H1 (cell line): ENCODE results near the gene PGA5. TPM values are rescaled to one million over a fixed set of nuclear protein-coding genes. Genes with fewer than 3 reads are reported as not detected.

Source experiments
- CTCF ChIA-PET: fragments of 300-600 bp; sonication (Branson Sonifier 250); formaldehyde crosslinking; loops from one replicate; lab custom pipeline; 2021; ENCODE audit not compliant: partially characterized antibody; lab: Charles Lee
- POLR2A ChIA-PET: fragments of 300-600 bp; sonication (Branson Sonifier 250); formaldehyde crosslinking; loops from one replicate; lab custom pipeline; 2021; ENCODE audit warnings: inconsistent platforms; ENCODE audit not compliant: partially characterized antibody; lab: Charles Lee
- DNase-seq, 2 experiments: peaks; one replicate each; pipeline versions ENCODE4 v3.0.0 to v3.0.0-alpha.2; 2010 to 2022; ENCODE audit warnings: low spot score in 2 of 2, low read depth in 1 of 2, mixed read lengths in 1 of 2
- FAIRE-seq: peaks from 2 replicates; lab custom pipeline; 2011; peaks lifted over from hg19 to GRCh38; lab: Jason Lieb, UNC
- H2AFZ ChIP-seq: 2 replicates; pipeline ENCODE4 v1.8.1; 2012; ENCODE audit warnings: low read length, inconsistent platforms
- H2AK5ac ChIP-seq: 2 replicates; pipeline ENCODE4 v1.6.1; 2013; ENCODE audit warnings: low read depth, low read length
- H2BK120ac ChIP-seq: replicated peaks from 2 replicates; pipeline ENCODE3; 2013; ENCODE audit warnings: low read depth, low read length, inconsistent platforms
- H2BK12ac ChIP-seq: 2 replicates; pipeline ENCODE4 v1.6.1; 2013; ENCODE audit warnings: low read depth, low read length
- H2BK15ac ChIP-seq: 2 replicates; pipeline ENCODE4 v1.6.1; 2013; ENCODE audit warnings: low read length
- H2BK20ac ChIP-seq: 2 replicates; pipeline ENCODE4 v1.6.1; 2013; ENCODE audit warnings: low read length
- H2BK5ac ChIP-seq: 2 replicates; pipeline ENCODE4 v1.6.1; 2013; ENCODE audit warnings: low read depth, low read length
- H3K14ac ChIP-seq: 2 replicates; pipeline ENCODE4 v1.6.1; 2013; ENCODE audit warnings: inconsistent platforms; ENCODE audit not compliant: insufficient read length
- H3K18ac ChIP-seq: 2 replicates; pipeline ENCODE4 v1.6.1; 2013; ENCODE audit warnings: low read length; ENCODE audit errors: extremely low read depth
- H3K23ac ChIP-seq: 2 replicates; pipeline ENCODE4 v1.6.1; 2013; ENCODE audit warnings: inconsistent platforms; ENCODE audit not compliant: insufficient read length
- H3K23me2 ChIP-seq: 2 replicates; pipeline ENCODE4 v1.6.1; 2013; ENCODE audit warnings: low read depth, low read length
- H3K27ac ChIP-seq: 2 replicates; pipeline ENCODE4 v1.6.1; 2011; ENCODE audit warnings: low read depth, low read length, inconsistent platforms
- H3K27me3 ChIP-seq, 4 experiments: replicated peaks in 1 of 4; 1 replicate in 1 of 4; 2 replicates in 3 of 4; pipeline versions ENCODE4 v1.6.1 to v1.8.1; 2011 to 2013; ENCODE audit warnings: low read length in 3 of 4, mild to moderate bottlenecking in 3 of 4, inconsistent platforms in 2 of 4, mixed read lengths in 2 of 4, moderate library complexity in 1 of 4; ENCODE audit not compliant: control insufficient read depth in 3 of 4, insufficient read depth in 3 of 4; ENCODE audit errors: extremely low read depth in 1 of 4
- H3K36me3 ChIP-seq, 4 experiments: 2 replicates each; pipeline versions ENCODE4 v1.6.1 to v1.8.1; 2011 to 2013; ENCODE audit warnings: mild to moderate bottlenecking in 4 of 4, low read length in 3 of 4, moderate library complexity in 2 of 4, control low read depth in 1 of 4, inconsistent platforms in 1 of 4; ENCODE audit not compliant: insufficient read depth in 4 of 4, control insufficient read depth in 2 of 4
- H3K4ac ChIP-seq: replicated peaks from 2 replicates; pipeline ENCODE3; 2013; ENCODE audit warnings: low read length, low read depth, mixed read lengths, inconsistent platforms; ENCODE audit not compliant: insufficient read length
- H3K4me1 ChIP-seq, 4 experiments: replicated peaks in 1 of 4; 1 replicate in 1 of 4; 2 replicates in 3 of 4; pipeline versions ENCODE4 v1.6.1 to v1.8.1; 2011 to 2013; ENCODE audit warnings: low read length in 3 of 4, inconsistent platforms in 2 of 4, mixed read lengths in 1 of 4; ENCODE audit not compliant: insufficient read depth in 4 of 4, control insufficient read depth in 3 of 4
- H3K4me2 ChIP-seq, 2 experiments: 2 replicates each; pipeline versions ENCODE4 v1.6.1 to v1.8.1; 2011 to 2013; ENCODE audit warnings: low read depth in 2 of 2, low read length in 2 of 2, control low read depth in 1 of 2, inconsistent platforms in 1 of 2, mild to moderate bottlenecking in 1 of 2; ENCODE audit not compliant: insufficient read depth in 1 of 2
- H3K4me3 ChIP-seq, 4 experiments: fragments of 200-600, 300-600 bp in 1 of 4; sonication (generic), shearing (Covaris generic), sonication (Bioruptor Twin) in 1 of 4; 2 replicates each; pipeline versions ENCODE4 v1.5.1 to v1.8.1; 2011 to 2016; ENCODE audit warnings: low read length in 4 of 4, low read depth in 3 of 4, control low read depth in 2 of 4, inconsistent platforms in 2 of 4, mild to moderate bottlenecking in 2 of 4, mixed read lengths in 1 of 4, moderate library complexity in 1 of 4; ENCODE audit not compliant: insufficient read depth in 2 of 4; ENCODE audit errors: extremely low read depth in 1 of 4
- H3K56ac ChIP-seq: replicated peaks from 2 replicates; pipeline ENCODE3; 2013; ENCODE audit warnings: low read depth, mild to moderate bottlenecking, mixed read lengths, low read length, inconsistent platforms; ENCODE audit not compliant: insufficient read length
- H3K79me1 ChIP-seq: 2 replicates; pipeline ENCODE4 v1.6.1; 2013; ENCODE audit warnings: low read depth, low read length, control low read depth
- H3K79me2 ChIP-seq, 2 experiments: 2 replicates each; pipeline versions ENCODE4 v1.6.1 to v1.8.1; 2012 to 2013; ENCODE audit warnings: low read length in 2 of 2, mild to moderate bottlenecking in 2 of 2, inconsistent platforms in 1 of 2; ENCODE audit not compliant: insufficient read depth in 2 of 2, control insufficient read depth in 1 of 2
- H3K9ac ChIP-seq, 4 experiments: replicated peaks in 1 of 4; 1 replicate in 1 of 4; 2 replicates in 3 of 4; pipeline versions ENCODE4 v1.6.1 to v1.8.1; 2011 to 2013; ENCODE audit warnings: low read depth in 3 of 4, low read length in 3 of 4, control low read depth in 2 of 4, mild to moderate bottlenecking in 2 of 4, moderate library complexity in 2 of 4, inconsistent platforms in 1 of 4; ENCODE audit errors: extremely low read depth in 1 of 4
- H3K9me3 ChIP-seq, 2 experiments: 2 replicates each; pipeline versions ENCODE4 v1.6.1 to v1.8.1; 2012 to 2013; ENCODE audit warnings: mild to moderate bottlenecking in 2 of 2, moderate library complexity in 2 of 2, control low read depth in 1 of 2, inconsistent platforms in 1 of 2, low read depth in 1 of 2, low read length in 1 of 2, mixed read lengths in 1 of 2; ENCODE audit not compliant: insufficient read depth in 2 of 2
- H4K20me1 ChIP-seq, 2 experiments: replicated peaks in 1 of 2; 2 replicates each; pipeline versions ENCODE3 to v1.8.1; 2011 to 2013; ENCODE audit warnings: inconsistent platforms in 2 of 2, low read length in 2 of 2, mild to moderate bottlenecking in 1 of 2; ENCODE audit not compliant: insufficient read depth in 2 of 2, control insufficient read depth in 1 of 2
- H4K5ac ChIP-seq: 2 replicates; pipeline ENCODE4 v1.6.1; 2013; ENCODE audit warnings: low read length, low read depth, mixed read lengths, inconsistent platforms; ENCODE audit not compliant: insufficient read length
- H4K8ac ChIP-seq: 2 replicates; pipeline ENCODE4 v1.8.0; 2013; ENCODE audit warnings: mild to moderate bottlenecking, moderate library complexity, low read length, inconsistent platforms; ENCODE audit not compliant: insufficient read depth; ENCODE audit errors: extremely low read depth
- H4K91ac ChIP-seq: replicated peaks from 2 replicates; pipeline ENCODE3; 2013; ENCODE audit warnings: low read length, mixed read lengths, inconsistent platforms; ENCODE audit not compliant: insufficient read length
- RNF2 ChIP-seq: fragments of 200-900, 300-1000 bp; sonication (generic); IDR thresholded peaks from 2 replicates; pipeline ENCODE4 v1.7.1; 2016; ENCODE audit warnings: borderline replicate concordance, low read depth, mild to moderate bottlenecking, antibody characterized with exemption, low read length; ENCODE audit not compliant: poor library complexity, severe bottlenecking; ENCODE audit errors: missing control alignments
- WGBS, 2 experiments: shearing (Covaris generic) in 1 of 2; methylation state at CpG; one replicate each; pipeline versions ENCODE4 v1.1.6 to v1.1.7; 2013 to 2015; ENCODE audit warnings: low lambda C conversion rate in 2 of 2, mixed read lengths in 2 of 2, inconsistent platforms in 1 of 2, low coverage in 1 of 2, missing lambda C conversion rate in 1 of 2; ENCODE audit not compliant: insufficient replicate concordance in 2 of 2, insufficient coverage in 1 of 2, insufficient read length in 1 of 2; ENCODE audit errors: extremely low coverage in 1 of 2, missing lambda C conversion rate in 1 of 2; 5-methylcytosine and 5-hydroxymethylcytosine counted together
- polyA plus RNA-seq, 7 experiments: library from polyadenylated mRNA; depleted of rRNA in 3 of 7; stranded (reverse) in 5 of 7; unstranded in 2 of 7; fragments of >200 nt in 5 of 7; fragments of 200-250 nt in 2 of 7; gene quantifications; 1 replicate in 5 of 7; 2 replicates in 1 of 7; 4 replicates in 1 of 7; pipeline versions ENCODE4 v1.2.1 to v1.2.3, GENCODE V29; 2011 to 2013; ENCODE audit warnings: missing spikeins in 2 of 7, mixed read lengths in 2 of 7
- total RNA-seq: library from RNA; stranded (reverse); fragmentation: NEBNext Ultra II Directional; extraction: Animal tissue kit (Norgen Biotek cat#: 25700); gene quantifications from 2 replicates; pipeline ENCODE4 v1.2.1, GENCODE V29; 2021

Gene PGA5
- total and polyA plus RNA-seq, 2 of the 8 experiments (the other 6 are each of a cell fraction or from before 2014, with no cell fraction given), result 0.67 to 2.0 TPM

- Histone ChIP-seq H3K23me2 (peaks cover 14% of the 10 kb centered on the region), H3K27me3 (no peaks in the 10 kb centered on the region), H4K91ac (no peak overlapping the region), H3K4me1 (no peaks in the 10 kb centered on the region), H2BK20ac (no peak overlapping the region), H3K4ac (no peak overlapping the region), H2AK5ac (no peak overlapping the region), H3K9ac (no peak overlapping the region), H4K5ac (no peak overlapping the region), H3K18ac (no peak overlapping the region), H4K8ac (no peak overlapping the region), H3K9me3 (no peaks in the 10 kb centered on the region), H3K36me3 (peaks cover 0 to 11% (median 3%) of the 10 kb centered on the region in 4 experiments; a peak in 4 of 8 replicates), H3K27ac (no peak overlapping the region), H2BK12ac (no peak overlapping the region), H4K20me1 (peaks cover 3 to 11% of the 10 kb centered on the region in 2 experiments), H3K23ac (no peak overlapping the region), H2AFZ (no peak overlapping the region), H3K4me2 (no peak overlapping the region), H3K56ac (no peak overlapping the region), H2BK120ac (no peak overlapping the region), H3K79me2 (no peaks in the 10 kb centered on the region; a peak in 1 of 4 replicates), H3K14ac (no peak overlapping the region), H2BK5ac (no peak overlapping the region), H3K4me3 (no peak overlapping the region), H2BK15ac (no peak overlapping the region), H3K79me1 (peaks cover 2% of the 10 kb centered on the region; the same call in 1 of the 2 replicates)
- ChIA-PET POLR2A (interaction anchor here (0.6 to 1.4 kb wide), 5 partner anchors 16 to 747 kb away, joined by 3 to 7 read pairs (median 3); partner anchors contain the start of gene VWCE), CTCF (interaction anchor here (0.7 to 2.2 kb wide), 6 partner anchors 9 to 115 kb away, joined by 3 to 9 read pairs (median 4); no protein-coding TSS in a partner anchor)
- DNase-seq, result no peak
- WGBS, 2 experiments, result 92% methylated on average over 7 of the region's 7 CpGs; no CpG with 5 or more reads in 1 of the 2 experiments
- no peak for FAIRE-seq
- no peak for TF ChIP-seq RNF2
These were observed 29.5 kb downstream of the PGA5 start for GRCh38 chr11:61270354-61271076.
